Activated T-helper 2 cell treated with anti-CD3 and anti-CD28 coated beads, Interferon-gamma antibody, Interleukin-2, Interleukin-4, amounts not matched to agents 10 μg/mL and 5 μg/mL and 100 μg/mL, durations not matched to agents 14 hours and 24 hours and 36 hours (primary cell): ENCODE results near the gene SMARCD2. TPM values are rescaled to one million over a fixed set of nuclear protein-coding genes. Genes with fewer than 3 reads are reported as not detected.

ENCODE experiments used
- total RNA-seq: library from RNA; stranded (reverse); gene quantifications from 2 replicates; pipeline ENCODE4 v1.2.3, GENCODE V29; 2022

The SMARCD2 gene
- total RNA-seq, 1 donor from 2014 or later, result 129 TPM

Other genes with a start within 250 kb of the SMARCD2 start
- 20.4 and 22.4 TPM in 2 replicates for gene TACO1, start 241.8 kb downstream of the SMARCD2 start, total RNA-seq
- gene MAP3K3, start 220.3 kb downstream of the SMARCD2 start, total RNA-seq, result 27.9 and 28.7 TPM in 2 replicates
- gene LIMD2, start 142.6 kb downstream of the SMARCD2 start, total RNA-seq, result 178 and 182 TPM in 2 replicates
- 54.0 and 57.4 TPM in 2 replicates for gene STRADA, start 100.9 kb downstream of the SMARCD2 start, total RNA-seq
- gene CCDC47, start 69.1 kb downstream of the SMARCD2 start, total RNA-seq, result 70.0 and 73.7 TPM in 2 replicates
- 138 and 144 TPM in 2 replicates for gene DDX42, start 68.5 kb downstream of the SMARCD2 start, total RNA-seq
- gene PSMC5, start 15.3 kb downstream of the SMARCD2 start, total RNA-seq, result 185 and 204 TPM in 2 replicates
- gene FTSJ3, start 15.0 kb downstream of the SMARCD2 start, total RNA-seq, result 75.0 and 80.7 TPM in 2 replicates
- gene CSH2, start 31.0 kb upstream of the SMARCD2 start, total RNA-seq, result not detected in 2 replicates
- not detected in 2 replicates for gene GH2, start 39.3 kb upstream of the SMARCD2 start, total RNA-seq
- not detected in 2 replicates for gene CSH1, start 53.9 kb upstream of the SMARCD2 start, total RNA-seq
- gene CSHL1, start 68.6 kb upstream of the SMARCD2 start, total RNA-seq, result not detected in 2 replicates
- gene GH1, start 76.2 kb upstream of the SMARCD2 start, total RNA-seq, result not detected in 2 replicates
- gene CD79B, start 89.6 kb upstream of the SMARCD2 start, total RNA-seq, result 28.8 and 33.2 TPM in 2 replicates
- gene SCN4A, start 130.2 kb upstream of the SMARCD2 start, total RNA-seq, result 0.11 and 0.14 TPM in 2 replicates
- 0.14 and 0.18 TPM in 2 replicates for gene PRR29, start 155.7 kb upstream of the SMARCD2 start, total RNA-seq
- gene ICAM2, start 177.9 kb upstream of the SMARCD2 start, total RNA-seq, result 83.2 and 85.6 TPM in 2 replicates